HG02970 (cell line): Measurements from ENCODE around the gene GPR87.

ENCODE experiments used
- ATAC-seq: cut with Tn5 transposase; IDR thresholded peaks from one replicate; pipeline ENCODE4 v1.9.1; 2021; ENCODE audit warnings: mild to moderate bottlenecking, moderate library complexity, moderate number of reproducible peaks; ENCODE audit not compliant: unreplicated experiment, low FRiP score

GPR87 gene

GRCh38 chr3:151318313-151318712 lies 1.7 kb upstream of the GPR87 start:
- no peak for ATAC-seq

- ATAC-seq = no peak
Observed at GRCh38 chr3:151315846-151316245, 774 bp downstream of the GPR87 start.

GRCh38 chr3:151315136-151315535 lies 1.5 kb downstream of the GPR87 start:
- ATAC-seq = no peak

- ATAC-seq = no peak
Observed at GRCh38 chr3:151314593-151314992, 2.0 kb downstream of the GPR87 start.

GRCh38 chr3:151314137-151314536 lies 2.5 kb downstream of the GPR87 start:
- ATAC-seq = no peak

- ATAC-seq = no peak
Observed at GRCh38 chr3:151312972-151313371, 3.6 kb downstream of the GPR87 start.

- no peak for ATAC-seq
Observed at GRCh38 chr3:151309566-151309965, 7.1 kb downstream of the GPR87 start.

- ATAC-seq = no peak
Observed at GRCh38 chr3:151307583-151308488, 8.8 kb downstream of the GPR87 start.

- no peak for ATAC-seq
Observed at GRCh38 chr3:151307131-151307530, 9.5 kb downstream of the GPR87 start.

GRCh38 chr3:151306168-151306810 lies 10.3 kb downstream of the GPR87 start:
- no peak for ATAC-seq

- ATAC-seq = no peak
Observed at GRCh38 chr3:151305775-151306151, 10.9 kb downstream of the GPR87 start.

GRCh38 chr3:151305060-151305774 lies 11.4 kb downstream of the GPR87 start:
- no peak for ATAC-seq

- ATAC-seq = no peak
Observed at GRCh38 chr3:151303751-151304150, 12.9 kb downstream of the GPR87 start.

GRCh38 chr3:151301787-151302186 lies 14.8 kb downstream of the GPR87 start:
- ATAC-seq = no peak

- no peak for ATAC-seq
Observed at GRCh38 chr3:151300539-151300938, 16.1 kb downstream of the GPR87 start.

GRCh38 chr3:151299006-151299405 lies 17.6 kb downstream of the GPR87 start:
- no peak for ATAC-seq

GRCh38 chr3:151297429-151297828 lies 19.2 kb downstream of the GPR87 start:
- no peak for ATAC-seq

- ATAC-seq = no peak
Observed at GRCh38 chr3:151296226-151296625, 20.4 kb downstream of the GPR87 start.

- ATAC-seq = no peak
Observed at GRCh38 chr3:151293127-151293526, 23.5 kb downstream of the GPR87 start.

- ATAC-seq = no peak
Observed at GRCh38 chr3:151290673-151291072, 25.9 kb downstream of the GPR87 start.

GRCh38 chr3:151289445-151289844 lies 27.2 kb downstream of the GPR87 start:
- no peak for ATAC-seq
